Activated CD4-positive, alpha-beta T cell treated with anti-CD3 and anti-CD28 coated beads for 1 hour (primary cell): ENCODE results near the gene MAP3K5.

Experiments used
- DNase-seq: peaks from one replicate; pipeline ENCODE4 v3.0.0-alpha.2; 2020

The MAP3K5 gene

GRCh38 chr6:136534268-136534667, 258.0 kb downstream of the MAP3K5 start:
- DNase-seq: no peak

- DNase-seq: no peak
These were observed 258.8 kb downstream of the MAP3K5 start for GRCh38 chr6:136533487-136533886.

GRCh38 chr6:136532030-136532429, 260.2 kb downstream of the MAP3K5 start:
- no peak for DNase-seq

GRCh38 chr6:136529710-136530109, 262.6 kb downstream of the MAP3K5 start:
- no peak for DNase-seq

GRCh38 chr6:136528477-136528876, 263.8 kb downstream of the MAP3K5 start:
- no peak for DNase-seq

GRCh38 chr6:136527831-136528230, 264.4 kb downstream of the MAP3K5 start:
- DNase-seq: no peak

- DNase-seq: no peak
These were observed 265.3 kb downstream of the MAP3K5 start for GRCh38 chr6:136526937-136527336.

GRCh38 chr6:136526196-136526930, 265.9 kb downstream of the MAP3K5 start:
- no peak for DNase-seq

GRCh38 chr6:136525586-136526195, 266.6 kb downstream of the MAP3K5 start:
- DNase-seq: no peak

GRCh38 chr6:136524936-136525413, 267.3 kb downstream of the MAP3K5 start:
- no peak for DNase-seq

- no peak for DNase-seq
These were observed 267.8 kb downstream of the MAP3K5 start for GRCh38 chr6:136524339-136524935.

GRCh38 chr6:136523196-136523595, 269.1 kb downstream of the MAP3K5 start:
- DNase-seq: no peak

- no peak for DNase-seq
These were observed 269.6 kb downstream of the MAP3K5 start for GRCh38 chr6:136522636-136523035.

GRCh38 chr6:136521911-136522310, 270.4 kb downstream of the MAP3K5 start:
- no peak for DNase-seq

- no peak for DNase-seq
These were observed 270.9 kb downstream of the MAP3K5 start for GRCh38 chr6:136521427-136521826.

- no peak for DNase-seq
These were observed 271.8 kb downstream of the MAP3K5 start for GRCh38 chr6:136520517-136520916.

- no peak for DNase-seq
These were observed 274.7 kb downstream of the MAP3K5 start for GRCh38 chr6:136517582-136517981.

GRCh38 chr6:136517002-136517401, 275.3 kb downstream of the MAP3K5 start:
- no peak for DNase-seq

GRCh38 chr6:136514591-136514990, 277.7 kb downstream of the MAP3K5 start:
- no peak for DNase-seq

- DNase-seq: no peak
These were observed 280.4 kb downstream of the MAP3K5 start for GRCh38 chr6:136511926-136512325.

- no peak for DNase-seq
These were observed 280.9 kb downstream of the MAP3K5 start for GRCh38 chr6:136511397-136511796.

- no peak for DNase-seq
These were observed 281.5 kb downstream of the MAP3K5 start for GRCh38 chr6:136510782-136511181.

GRCh38 chr6:136510299-136510698, 282.0 kb downstream of the MAP3K5 start:
- no peak for DNase-seq

GRCh38 chr6:136508725-136509392, 283.4 kb downstream of the MAP3K5 start:
- no peak for DNase-seq
